NCI-H1436 treated with DMSO at 0.1 percent for 48 hours (cell line): Measurements from ENCODE around the gene TMEM222.
A peak's percentile ranks its signal among the peaks of the same experiment; 100 is the strongest.

Source experiments
- DNase-seq: peaks from one replicate; lab custom pipeline; 2025; lab: John Stamatoyannopoulos, UW

Gene TMEM222

GRCh38 chr1:27359822-27360158, 37.8 kb downstream of the TMEM222 start:
- no peak for DNase-seq

DNA sequence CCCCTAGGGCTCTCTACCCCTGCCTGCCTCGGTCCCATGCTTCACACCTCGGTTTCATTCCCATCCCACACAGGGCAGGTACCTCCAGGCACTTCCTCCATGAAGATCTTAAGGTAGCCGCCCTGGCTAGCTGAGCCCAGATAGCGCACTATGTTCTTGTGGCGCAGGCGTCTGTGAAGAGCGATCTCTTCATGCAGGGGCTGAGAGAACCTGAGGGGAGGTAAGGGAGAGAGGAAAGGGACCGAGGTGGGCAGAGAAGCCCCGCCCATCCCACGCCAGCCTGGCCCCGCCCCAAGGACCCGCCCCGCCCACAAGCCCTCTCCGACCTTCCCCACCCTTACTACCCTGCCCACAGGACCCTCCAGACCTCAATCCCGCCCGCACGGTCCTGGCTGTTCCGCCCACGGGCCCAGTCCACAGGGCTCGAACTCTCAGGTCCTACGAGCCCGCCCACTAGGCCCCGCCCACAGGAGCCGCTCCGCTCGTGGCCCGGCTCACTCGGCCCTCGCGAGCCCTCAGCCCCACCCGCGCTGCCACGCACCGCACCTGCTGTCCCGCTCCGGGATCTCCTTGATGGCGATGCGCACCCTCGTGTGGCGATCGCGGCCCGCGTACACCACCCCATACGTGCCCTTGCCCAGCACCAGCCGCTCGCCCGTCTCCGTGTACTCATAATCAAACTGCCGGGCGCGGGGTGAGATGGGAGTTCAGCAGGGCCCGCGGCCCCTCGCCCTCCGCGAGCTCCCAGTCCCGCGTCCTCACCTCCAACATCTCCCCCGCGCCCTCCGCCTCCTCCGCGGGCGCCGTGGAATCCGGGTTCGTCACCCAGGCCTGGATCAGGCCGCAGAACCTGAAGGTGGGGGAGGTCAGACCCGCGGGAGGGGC, 38.4 kb downstream of the TMEM222 start:
- DNase-seq = no peak

- DNase-seq = no peak
These were observed 39.1 kb downstream of the TMEM222 start for GRCh38 chr1:27361044-27361402.

DNA sequence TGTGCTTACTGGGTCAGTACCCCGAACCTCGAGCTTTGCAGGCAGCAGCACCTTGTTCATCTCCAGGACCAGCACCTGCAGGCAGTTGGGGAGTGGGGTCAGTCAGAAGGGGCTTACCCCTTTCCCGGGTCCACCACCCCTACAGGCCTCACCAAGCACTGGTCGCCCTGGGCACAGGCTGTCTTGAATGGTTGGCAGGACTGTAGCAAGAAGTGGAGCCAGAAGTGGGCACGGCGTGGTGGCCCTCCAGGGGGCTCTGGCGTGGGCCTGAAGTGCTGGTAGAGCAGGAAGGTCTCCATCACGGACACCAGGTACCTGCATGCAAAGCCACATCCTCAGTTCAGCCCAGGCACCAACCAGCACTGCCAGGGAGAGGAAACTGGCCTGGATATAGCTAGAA, 39.6 kb downstream of the TMEM222 start:
- DNase-seq = no peak

GRCh38 chr1:27363766-27364695, 42.1 kb downstream of the TMEM222 start:
- DNase-seq = no peak

GRCh38 chr1:27364696-27365371, 42.9 kb downstream of the TMEM222 start:
- DNase-seq = no peak

GRCh38 chr1:27365372-27366112, 43.6 kb downstream of the TMEM222 start:
- peak; percentile 42 for DNase-seq

DNA sequence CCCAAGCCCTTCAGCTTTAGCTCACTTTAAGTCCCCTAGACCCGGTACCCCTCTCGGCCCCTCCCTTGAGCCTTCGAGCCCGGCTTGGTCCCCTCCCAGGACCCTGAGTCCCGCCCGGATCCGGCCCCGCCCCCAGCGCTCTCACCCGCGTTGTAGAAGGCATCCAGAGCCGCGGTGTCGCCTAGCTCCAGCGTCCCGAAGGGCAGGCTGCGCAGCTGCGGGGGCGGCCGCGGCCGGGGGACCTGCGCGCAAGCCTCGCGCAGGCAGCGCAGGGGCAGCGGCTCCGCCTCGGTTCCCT, 44.1 kb downstream of the TMEM222 start:
- DNase-seq = no peak

- DNase-seq = peak; percentile 55
These were observed 44.6 kb downstream of the TMEM222 start, which contains the start of gene MAP3K6 for GRCh38 chr1:27366411-27367159. TSS of gene MAP3K6 (minus strand) at chr1:27366961. CDS start at chr1:27366597, 364 bp downstream.

DNA sequence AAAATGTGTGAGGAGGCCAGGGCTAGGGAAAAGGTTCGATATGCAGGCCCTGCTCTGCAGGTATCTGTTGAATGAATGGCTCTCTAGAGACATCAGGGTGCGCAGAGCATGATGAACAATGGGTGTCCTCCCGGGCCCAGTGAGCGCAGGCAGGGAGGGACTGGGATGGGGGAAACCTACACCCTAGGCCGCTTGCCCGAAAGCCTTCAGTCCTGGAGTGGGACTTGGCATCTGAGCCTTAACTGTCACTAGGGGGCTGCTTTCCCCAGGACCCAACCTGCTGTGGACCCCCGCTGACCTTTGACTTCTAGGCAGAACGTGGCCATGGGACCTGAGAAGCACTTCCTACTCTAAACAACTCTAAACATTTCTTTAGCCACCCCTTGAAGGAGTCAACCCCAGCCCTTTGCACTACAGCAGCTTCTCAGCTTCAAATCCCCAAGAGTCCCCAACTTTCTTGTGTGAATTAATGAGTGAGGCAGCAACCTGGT, 45.2 kb downstream of the TMEM222 start:
- no peak for DNase-seq

GRCh38 chr1:27368869-27369582, 47.1 kb downstream of the TMEM222 start:
- no peak for DNase-seq

DNA sequence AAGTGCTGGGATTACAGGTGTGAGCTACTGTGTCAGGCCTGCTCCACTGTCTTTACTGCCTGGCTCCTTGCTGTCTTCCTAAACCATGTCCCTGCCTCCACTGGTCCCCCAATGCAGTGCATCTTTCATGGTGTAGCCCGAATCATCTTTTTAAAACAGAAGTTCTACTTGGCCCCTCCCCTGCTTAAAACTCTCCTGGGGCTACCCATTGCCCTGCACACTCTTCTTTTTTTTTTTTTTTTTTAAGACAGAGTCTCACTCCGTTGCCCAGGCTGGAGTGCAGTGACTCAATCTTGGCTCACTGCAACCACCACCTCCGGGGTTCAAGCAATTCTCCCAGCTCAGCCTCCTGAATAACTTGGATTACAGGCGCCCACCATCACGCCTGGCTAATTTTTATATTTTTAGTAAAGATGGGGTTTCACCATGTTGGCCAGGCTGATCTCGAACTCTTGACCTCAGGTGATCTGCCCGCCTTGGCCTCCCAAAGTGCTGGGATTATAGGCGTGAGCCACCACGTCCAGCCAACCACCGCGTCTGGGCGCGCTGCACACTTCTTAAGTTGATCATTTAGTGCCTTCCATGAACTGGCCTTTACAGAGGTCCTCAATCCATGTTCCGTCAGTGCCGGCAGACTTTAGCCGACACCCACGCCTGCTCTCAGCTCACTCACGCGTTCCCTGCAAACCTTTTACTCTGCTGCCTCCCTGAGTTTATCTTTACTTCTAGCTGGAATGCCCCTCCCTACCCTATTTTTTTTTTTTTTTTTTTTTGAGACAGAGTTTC, 50.3 kb downstream of the TMEM222 start:
- DNase-seq = no peak

GRCh38 chr1:27372808-27373690, 51.1 kb downstream of the TMEM222 start:
- no peak for DNase-seq

- no peak for DNase-seq
These were observed 52.6 kb downstream of the TMEM222 start, which contains the start of gene FCN3 for GRCh38 chr1:27374362-27375086. TSS of gene FCN3 (minus strand) at chr1:27374824. CDS start at chr1:27374818, 6 bp downstream.

GRCh38 chr1:27377760-27378495, 56.0 kb downstream of the TMEM222 start:
- no peak for DNase-seq

DNA sequence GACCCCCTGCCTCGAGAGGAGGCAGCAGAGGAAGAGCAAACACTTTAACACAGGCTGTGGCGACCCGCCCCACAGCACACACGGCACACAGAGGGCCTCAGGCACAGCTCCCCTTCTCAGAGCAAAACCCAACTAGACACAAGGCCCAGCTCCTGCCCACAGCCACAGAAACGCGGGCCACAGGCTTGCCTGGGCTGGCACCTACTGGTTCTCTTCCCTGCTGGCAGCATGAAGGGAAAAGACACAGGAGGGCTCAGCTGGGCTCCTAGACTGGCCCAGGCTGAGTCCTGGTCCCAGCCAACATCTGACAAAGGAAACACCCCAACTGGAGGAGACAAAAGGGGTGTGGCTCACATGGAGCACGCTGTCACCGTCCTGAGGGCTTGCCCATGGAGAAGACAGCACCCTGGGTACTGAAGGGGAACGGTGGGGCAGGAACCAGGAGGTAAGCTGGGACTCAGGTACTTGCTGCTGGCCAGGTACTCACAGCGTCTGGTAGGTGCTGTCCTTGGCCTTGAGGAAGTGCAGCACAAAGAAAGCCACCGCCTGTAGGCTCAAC, 57.7 kb downstream of the TMEM222 start:
- no peak for DNase-seq

DNA sequence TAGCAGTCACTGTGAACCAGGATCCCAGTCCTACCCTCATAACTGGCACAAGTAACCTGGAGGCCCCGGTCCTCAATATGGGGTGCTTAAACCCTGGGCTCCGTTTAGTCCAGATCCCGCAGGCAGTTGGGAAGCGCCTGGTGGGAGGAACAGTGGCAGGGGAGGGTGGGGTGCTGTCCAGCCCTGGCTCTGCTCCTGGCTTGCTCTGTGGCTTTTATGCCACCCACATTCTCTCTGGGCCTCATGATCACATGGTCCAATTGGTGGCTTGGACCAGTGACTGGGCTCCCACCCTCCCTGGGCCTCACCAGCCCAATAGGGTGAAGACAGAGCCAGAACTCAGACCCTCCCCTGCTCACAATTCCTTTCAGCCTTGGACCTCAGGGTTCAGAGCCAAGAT, 58.3 kb downstream of the TMEM222 start:
- no peak for DNase-seq
